ENCODE data around the gene CBY2.
"Not testable (repeated sequence)": the region's sequence is repeated elsewhere in the genome, so short reads cannot be mapped to it uniquely, and the experiment has no call there.

CBY2 gene

DNA sequence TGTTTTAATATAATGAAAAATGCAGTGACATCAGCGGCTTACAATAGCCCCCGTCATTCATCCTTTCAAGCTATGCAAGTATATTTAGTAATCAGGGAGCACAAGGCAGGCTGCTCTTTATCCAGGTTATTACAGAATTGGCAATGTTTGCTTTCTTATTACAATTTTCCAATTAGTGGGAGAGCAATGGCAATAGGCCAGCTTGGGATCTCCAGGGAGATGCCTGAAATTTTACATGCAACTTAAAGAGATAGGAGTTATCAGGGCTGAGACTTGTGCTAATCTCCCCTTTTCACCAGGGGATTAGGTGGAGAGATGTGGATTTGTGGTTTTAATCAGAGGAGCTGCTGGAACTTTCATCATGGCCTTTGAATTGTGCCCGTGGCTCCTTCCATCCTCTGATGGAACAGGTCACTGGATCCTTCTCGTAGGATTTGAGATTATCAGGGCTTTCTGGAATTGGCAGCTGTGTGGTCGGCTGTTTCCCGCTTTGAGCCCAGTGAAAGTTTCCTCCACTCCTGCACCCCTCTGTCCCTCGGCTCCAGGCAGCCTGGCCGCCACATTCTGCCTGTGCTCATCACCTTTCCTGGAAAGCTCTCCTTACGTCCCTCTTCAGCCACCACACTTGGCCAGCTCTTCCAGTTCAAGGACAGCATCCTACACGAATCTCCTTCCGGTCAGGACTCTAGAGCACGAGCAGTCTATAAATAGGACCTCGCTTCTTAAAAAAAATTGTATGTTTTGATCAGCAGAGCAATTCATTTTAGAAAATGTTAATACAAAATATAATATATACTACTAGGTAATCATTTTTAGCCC is 47.0 kb downstream of the CBY2 start:
- DNase-seq: no peak

DNA sequence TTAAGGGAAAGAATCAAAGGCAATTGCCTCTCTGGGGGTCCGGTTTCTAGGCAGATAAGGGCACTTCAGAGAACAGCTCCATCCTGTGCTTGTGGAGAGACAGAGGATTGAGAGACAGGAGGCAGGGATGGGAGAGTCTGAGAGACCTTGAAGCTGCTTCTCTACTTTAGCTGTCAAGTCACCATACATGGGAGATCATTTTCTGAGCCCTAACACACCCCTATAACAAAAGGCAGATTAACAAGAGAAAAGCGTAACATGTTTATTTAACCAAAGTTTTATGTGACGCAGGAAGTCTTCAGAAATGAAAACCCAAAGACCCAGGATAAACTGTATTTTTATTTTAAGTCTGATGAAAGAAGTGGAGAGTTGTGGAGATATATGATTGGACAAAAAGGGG is 48.4 kb downstream of the CBY2 start:
- no peak for DNase-seq

DNA sequence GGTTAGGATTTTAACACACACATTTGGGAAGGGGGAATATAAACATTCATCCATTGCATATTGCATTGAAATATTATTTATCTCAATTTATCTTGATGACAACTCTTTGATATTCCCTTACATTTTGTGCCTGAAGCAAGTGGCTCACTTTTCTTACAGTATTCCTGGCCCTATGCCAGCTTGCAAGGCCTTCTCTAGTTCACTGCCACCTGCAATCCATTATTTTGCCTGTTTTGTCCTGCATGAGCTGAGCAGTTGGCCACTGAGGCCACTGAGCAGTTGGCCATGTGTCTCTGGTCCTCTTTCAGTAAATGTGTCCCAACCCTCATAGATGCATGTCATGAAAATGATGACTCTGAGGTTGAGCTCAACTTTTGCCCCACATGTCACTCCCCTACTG is 49.8 kb downstream of the CBY2 start:
- DNase-seq: no peak

DNA sequence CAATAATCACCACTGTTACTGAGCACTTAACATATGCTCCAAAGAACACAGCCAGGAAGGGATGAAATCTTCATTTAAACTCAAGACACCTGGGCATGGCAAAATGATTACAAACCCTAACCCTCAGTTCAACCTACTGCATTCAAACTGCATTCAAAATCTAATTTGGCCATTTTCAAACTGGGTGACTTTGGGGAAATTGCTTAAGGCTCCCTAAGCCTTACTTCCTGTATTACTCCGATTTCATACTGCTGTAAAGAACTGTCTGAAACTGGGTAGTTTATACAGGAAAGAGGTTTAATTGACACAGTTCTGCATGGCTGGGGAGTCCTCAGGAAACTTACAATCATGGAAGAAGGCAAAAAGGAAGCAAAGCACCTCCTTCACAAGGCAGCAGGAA is 50.4 kb downstream of the CBY2 start:
- no peak for DNase-seq

DNA sequence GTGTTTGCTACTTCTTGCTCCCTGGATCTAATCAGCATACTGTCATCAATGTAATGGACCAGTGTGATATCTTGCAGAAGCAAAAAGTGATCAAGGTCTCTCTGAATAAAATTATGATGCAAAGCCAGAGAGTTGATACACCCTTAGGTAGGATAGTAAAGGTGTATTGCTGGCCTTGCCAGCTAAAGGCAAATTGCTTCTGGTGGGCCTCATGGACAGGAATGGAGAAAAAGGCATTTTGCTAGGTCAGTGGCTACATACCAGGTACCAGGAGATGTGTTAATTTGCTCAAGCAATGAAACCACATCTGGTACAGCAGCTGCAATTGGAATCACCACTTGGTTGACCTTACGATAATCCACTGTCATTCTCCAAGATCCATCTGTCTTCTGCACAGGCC is 54.4 kb downstream of the CBY2 start:
- not testable (repeated sequence) for DNase-seq

DNA sequence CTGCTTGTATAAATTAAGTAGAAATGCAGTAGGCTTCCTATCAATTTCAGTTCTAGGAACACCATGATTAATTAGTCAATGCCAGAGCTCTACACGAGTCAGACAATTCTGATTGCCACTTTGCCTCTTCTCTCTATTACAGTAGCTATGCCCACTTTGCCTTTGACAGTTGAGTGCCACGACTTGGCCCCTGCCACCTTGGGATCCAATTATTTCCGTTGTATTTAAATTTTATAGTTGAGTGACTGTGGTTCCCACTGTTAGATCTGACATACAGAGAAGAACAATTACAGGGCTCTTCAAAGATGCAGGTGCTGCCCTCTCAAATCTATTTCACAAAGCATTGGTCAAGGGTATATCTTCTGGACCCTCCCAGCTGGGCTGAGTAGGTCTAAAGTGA is 55.5 kb downstream of the CBY2 start:
- DNase-seq: not testable (repeated sequence)

DNA sequence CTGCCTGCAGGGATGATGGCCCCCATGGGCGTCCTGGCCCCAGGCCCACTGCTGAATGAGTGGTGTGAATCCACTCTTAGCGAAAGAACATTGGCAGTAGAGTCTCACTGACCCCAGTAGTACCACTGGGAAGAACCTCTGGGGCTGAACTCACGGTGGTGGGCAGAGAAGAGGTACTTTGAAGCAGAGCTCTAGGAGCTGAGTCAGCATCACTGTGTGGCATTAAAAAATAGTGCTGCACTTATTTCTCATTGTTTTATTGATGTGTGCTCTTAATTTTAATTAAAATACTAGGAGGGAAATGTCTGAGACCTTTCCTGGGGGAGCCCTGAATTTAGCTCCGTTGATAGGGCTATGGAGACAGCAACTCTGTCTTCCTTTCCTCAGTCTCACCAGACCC is 61.3 kb downstream of the CBY2 start:
- DNase-seq: no peak

Data from amniotic stem cell (primary cell).